OCI-LY3 (cell line): Measurements from ENCODE around the gene CITED4.

Experiments used
- H2AFZ ChIP-seq: fragments of 200-600, 300-600 bp; shearing (Covaris generic); 2 replicates; pipeline ENCODE4 v1.6.0; 2014; ENCODE audit warnings: antibody characterized with exemption, low read depth, low read length
- H3K27ac ChIP-seq: fragments of 200-600, 300-600 bp; sonication (generic); 2 replicates; pipeline ENCODE4 v1.5.1; 2014; ENCODE audit warnings: mild to moderate bottlenecking, low read length, moderate library complexity, mixed read lengths
- H3K27me3 ChIP-seq: fragments of 200-600, 300-600 bp; sonication (generic); 2 replicates; pipeline ENCODE4 v1.6.1; 2014; ENCODE audit warnings: low read depth, low read length, mixed read lengths
- H3K36me3 ChIP-seq: fragments of 200-600, 300-600 bp; sonication (generic); replicated peaks from 2 replicates; pipeline ENCODE3; 2014; ENCODE audit warnings: low read depth, low read length, mixed read lengths
- H3K4me1 ChIP-seq: fragments of 300-600, 200-600 bp; sonication (generic); 2 replicates; pipeline ENCODE4 v1.6.1; 2014; ENCODE audit warnings: low read length, mixed read lengths
- H3K4me2 ChIP-seq: fragments of 200-600, 300-600 bp; sonication (generic); 2 replicates; pipeline ENCODE4 v1.6.1; 2014; ENCODE audit warnings: low read length, mixed read lengths
- H3K4me3 ChIP-seq: fragments of 300-600, 200-600 bp; sonication (generic); 2 replicates; pipeline ENCODE4 v1.5.1; 2014; ENCODE audit warnings: antibody characterized with exemption, mild to moderate bottlenecking, low read length, moderate library complexity
- H3K79me2 ChIP-seq: fragments of 300-600, 200-600 bp; shearing (Covaris generic); 2 replicates; pipeline ENCODE4 v1.6.1; 2014; ENCODE audit warnings: mild to moderate bottlenecking, low read length, mixed read lengths
- H3K9ac ChIP-seq: fragments of 300-600, 200-600 bp; shearing (Covaris generic); 2 replicates; pipeline ENCODE4 v1.6.0; 2014; ENCODE audit warnings: mild to moderate bottlenecking, low read length, moderate library complexity
- H3K9me3 ChIP-seq: fragments of 200-600, 300-600 bp; shearing (Covaris generic); 2 replicates; pipeline ENCODE4 v1.6.1; 2014; ENCODE audit warnings: low read length, mixed read lengths; ENCODE audit not compliant: insufficient read depth
- H4K20me1 ChIP-seq: fragments of 200-600, 300-600 bp; sonication (generic); 2 replicates; pipeline ENCODE4 v1.6.1; 2016; ENCODE audit warnings: low read length, mixed read lengths; ENCODE audit not compliant: insufficient read depth
- EZH2phosphoT487 ChIP-seq: fragments of 200-600 bp; shearing (Covaris generic); IDR thresholded peaks from 2 replicates; pipeline ENCODE4 v1.6.1; 2018; ENCODE audit warnings: antibody characterized with exemption, mixed run types, low read depth
- TF ChIP-seq, protein P1 (sequence below): fragments of 200-600, 300-600 bp; sonication (generic); IDR thresholded peaks from 2 replicates; pipeline ENCODE4 v1.5.1; 2014; ENCODE audit warnings: antibody characterized with exemption, low read length, low read depth

Gene CITED4

DNA sequence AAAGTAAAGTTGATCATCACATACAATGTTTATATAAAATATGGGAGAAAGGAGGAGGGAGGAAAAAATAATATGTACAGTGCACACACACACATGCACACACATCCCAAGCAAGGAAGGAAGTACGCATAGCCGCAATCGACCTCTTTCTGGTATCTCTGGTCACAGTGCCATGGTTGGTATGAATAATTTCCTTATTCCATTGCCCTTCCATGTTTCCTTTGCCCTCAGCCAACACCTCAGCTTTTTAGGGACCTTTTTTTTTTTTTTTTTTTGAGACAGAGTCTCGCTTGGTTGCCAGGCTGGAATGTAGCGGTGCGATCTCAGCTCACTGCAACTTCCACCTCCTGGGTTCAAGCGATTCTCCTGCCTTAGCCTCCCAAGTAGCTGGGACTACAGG lies 20.6 kb downstream of the CITED4 start:
- Histone ChIP-seq H3K4me2 (no peak overlapping the region), H2AFZ (no peak overlapping the region)

DNA sequence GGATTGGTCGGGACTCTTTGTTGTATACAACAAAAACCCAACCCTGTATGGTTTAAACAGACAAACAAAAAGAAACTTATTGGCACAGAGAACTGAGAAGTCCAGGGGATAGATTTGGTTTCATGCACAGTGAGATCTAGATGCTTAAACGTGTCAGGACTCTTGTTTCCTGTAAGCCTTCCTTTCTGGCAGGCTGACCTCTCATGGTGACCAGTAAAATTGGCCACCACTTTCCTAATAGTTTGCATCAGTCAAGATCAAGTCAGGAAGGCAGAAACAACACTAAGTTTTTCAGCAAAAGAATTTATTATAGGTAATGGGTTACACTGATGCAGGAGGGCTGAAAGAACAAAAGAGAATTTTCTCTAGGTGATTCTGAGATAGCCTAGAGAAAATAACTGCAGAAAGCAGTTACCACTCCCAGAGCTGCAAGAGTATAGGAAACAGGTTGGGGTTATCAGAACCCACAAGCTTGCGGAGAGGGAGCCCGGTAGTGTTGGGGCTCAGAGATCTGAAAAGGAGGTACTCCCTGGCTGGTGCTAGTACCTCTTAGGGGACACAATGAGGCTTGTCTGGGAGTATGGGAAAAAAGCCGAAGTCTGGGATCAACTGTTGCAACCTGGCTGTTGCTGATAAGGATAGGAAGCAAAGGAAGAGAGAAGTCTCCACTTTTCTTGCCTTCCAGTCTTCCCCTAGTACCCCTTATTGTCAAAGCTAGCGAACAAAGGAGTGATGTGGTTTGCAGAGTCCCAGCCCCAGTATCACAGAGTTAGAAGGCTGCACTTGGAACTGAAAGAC lies 21.4 kb downstream of the CITED4 start:
- no peaks in the 10 kb centered on the region for H3K27me3 ChIP-seq
- H3K4me3 ChIP-seq = no peak overlapping the region
- H3K79me2 ChIP-seq = no peaks in the 10 kb centered on the region
- H3K9ac ChIP-seq = no peak overlapping the region
- H2AFZ ChIP-seq = no peak overlapping the region
- H3K4me2 ChIP-seq = no peak overlapping the region
- H3K4me1 ChIP-seq = peaks cover 11% of the 10 kb centered on the region
- no peak for TF ChIP-seq EZH2phosphoT487
- TF ChIP-seq, protein P1, sequence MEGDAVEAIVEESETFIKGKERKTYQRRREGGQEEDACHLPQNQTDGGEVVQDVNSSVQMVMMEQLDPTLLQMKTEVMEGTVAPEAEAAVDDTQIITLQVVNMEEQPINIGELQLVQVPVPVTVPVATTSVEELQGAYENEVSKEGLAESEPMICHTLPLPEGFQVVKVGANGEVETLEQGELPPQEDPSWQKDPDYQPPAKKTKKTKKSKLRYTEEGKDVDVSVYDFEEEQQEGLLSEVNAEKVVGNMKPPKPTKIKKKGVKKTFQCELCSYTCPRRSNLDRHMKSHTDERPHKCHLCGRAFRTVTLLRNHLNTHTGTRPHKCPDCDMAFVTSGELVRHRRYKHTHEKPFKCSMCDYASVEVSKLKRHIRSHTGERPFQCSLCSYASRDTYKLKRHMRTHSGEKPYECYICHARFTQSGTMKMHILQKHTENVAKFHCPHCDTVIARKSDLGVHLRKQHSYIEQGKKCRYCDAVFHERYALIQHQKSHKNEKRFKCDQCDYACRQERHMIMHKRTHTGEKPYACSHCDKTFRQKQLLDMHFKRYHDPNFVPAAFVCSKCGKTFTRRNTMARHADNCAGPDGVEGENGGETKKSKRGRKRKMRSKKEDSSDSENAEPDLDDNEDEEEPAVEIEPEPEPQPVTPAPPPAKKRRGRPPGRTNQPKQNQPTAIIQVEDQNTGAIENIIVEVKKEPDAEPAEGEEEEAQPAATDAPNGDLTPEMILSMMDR = no peak
- no peak overlapping the region for H3K27ac ChIP-seq
- peaks cover 2% of the 10 kb centered on the region for H3K36me3 ChIP-seq
- no peaks in the 10 kb centered on the region for H3K9me3 ChIP-seq
- no peaks in the 10 kb centered on the region for H4K20me1 ChIP-seq

More for the DNA sequence above, 20.6 kb downstream of the CITED4 start:
- Histone ChIP-seq H3K27ac (no peak overlapping the region), H3K27me3 (no peaks in the 10 kb centered on the region), H3K36me3 (peaks cover 2% of the 10 kb centered on the region), H3K9me3 (no peaks in the 10 kb centered on the region), H3K79me2 (no peaks in the 10 kb centered on the region), H3K9ac (no peak overlapping the region), H3K4me1 (peaks cover 14% of the 10 kb centered on the region), H3K4me3 (no peak overlapping the region), H4K20me1 (no peaks in the 10 kb centered on the region)
- TF ChIP-seq, protein P1 = no peak
- TF ChIP-seq EZH2phosphoT487 = no peak

DNA sequence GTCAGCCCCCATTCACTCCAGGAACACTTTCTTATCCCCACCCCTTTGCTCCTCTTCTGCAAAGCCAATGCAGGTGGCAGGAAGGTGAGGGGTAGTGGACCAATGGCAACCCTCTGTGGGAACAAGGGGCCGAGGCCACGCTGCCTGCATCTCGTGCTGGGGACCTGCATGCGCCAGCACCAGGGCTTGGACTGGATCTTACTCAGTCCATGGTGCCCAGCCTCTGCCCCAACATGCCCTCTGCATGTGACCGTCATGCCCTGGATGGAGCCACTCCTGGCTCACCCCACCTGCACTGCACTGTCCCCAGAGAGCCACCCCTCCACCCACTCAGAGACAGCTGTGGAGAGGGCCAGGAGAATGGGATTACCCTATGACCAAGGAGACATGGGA lies 22.2 kb downstream of the CITED4 start:
- Histone ChIP-seq H3K9ac (no peak overlapping the region), H2AFZ (no peak overlapping the region), H3K4me2 (no peak overlapping the region), H3K9me3 (no peaks in the 10 kb centered on the region), H3K36me3 (peaks cover 2% of the 10 kb centered on the region), H3K27me3 (no peaks in the 10 kb centered on the region), H3K79me2 (no peaks in the 10 kb centered on the region), H3K27ac (no peak overlapping the region), H3K4me1 (peaks cover 11% of the 10 kb centered on the region), H4K20me1 (no peaks in the 10 kb centered on the region), H3K4me3 (no peak overlapping the region)
- TF ChIP-seq EZH2phosphoT487 = no peak
- TF ChIP-seq, protein P1 = no peak

DNA sequence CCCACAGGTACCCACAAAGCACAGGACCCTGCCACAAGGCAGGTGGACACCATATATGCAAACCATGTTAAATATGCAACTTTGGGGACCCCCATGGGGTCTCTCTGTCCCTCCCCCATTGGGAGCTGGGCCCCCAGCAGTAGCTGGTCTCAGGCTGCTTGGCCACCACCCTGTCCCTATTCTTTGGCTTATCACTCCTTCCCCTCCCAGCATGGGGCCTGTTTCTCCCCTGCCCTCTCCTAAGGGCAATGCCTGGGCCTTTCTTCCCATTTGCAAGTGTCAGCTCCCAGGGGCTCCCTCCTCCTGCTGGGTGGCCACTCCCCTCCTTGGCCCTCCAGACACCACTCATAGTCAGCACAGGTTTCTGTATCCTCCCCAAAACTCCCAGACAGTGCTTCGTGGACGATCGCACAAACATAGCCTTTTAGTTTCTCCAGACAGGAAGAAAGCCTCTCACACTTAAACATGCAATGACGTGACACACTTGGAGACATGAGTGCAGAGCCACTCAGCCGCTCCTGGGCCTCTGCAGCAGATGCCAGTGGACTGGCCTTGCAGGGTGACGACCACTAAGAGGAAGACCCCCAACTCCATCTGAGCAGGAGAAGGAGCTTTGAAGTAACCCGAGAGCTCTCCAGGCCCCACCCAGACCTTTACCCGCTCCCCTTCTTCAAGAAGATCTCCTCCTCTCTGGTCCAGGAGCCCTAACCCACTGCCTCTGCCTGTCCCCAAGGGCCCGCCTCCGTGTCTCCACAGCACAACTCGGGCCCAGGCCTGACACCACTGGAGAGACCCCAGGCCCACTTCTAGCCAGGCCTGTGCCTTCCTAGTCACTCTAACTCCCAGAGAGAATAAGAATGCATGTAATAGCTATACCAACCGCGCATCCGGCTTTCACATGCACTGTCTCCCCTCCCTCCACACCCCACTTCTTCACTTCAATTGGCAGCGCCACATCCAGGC lies 22.9 kb downstream of the CITED4 start:
- H3K4me1 ChIP-seq = peaks cover 11% of the 10 kb centered on the region
- H3K9me3 ChIP-seq = no peaks in the 10 kb centered on the region
- no peak overlapping the region for H3K27ac ChIP-seq
- no peaks in the 10 kb centered on the region for H4K20me1 ChIP-seq
- no peak overlapping the region for H3K9ac ChIP-seq
- H3K27me3 ChIP-seq = no peaks in the 10 kb centered on the region
- H3K79me2 ChIP-seq = no peaks in the 10 kb centered on the region
- no peak overlapping the region for H3K4me3 ChIP-seq
- TF ChIP-seq, protein P1 = no peak
- no peak for TF ChIP-seq EZH2phosphoT487
- no peak overlapping the region for H3K4me2 ChIP-seq
- H2AFZ ChIP-seq = no peak overlapping the region
- H3K36me3 ChIP-seq = peaks cover 2% of the 10 kb centered on the region
